ENCODE measurements around the gene NAALADL1. TPM values are rescaled to one million over a fixed set of nuclear protein-coding genes. Genes with fewer than 3 reads are reported as not detected.

NAALADL1 gene
- total RNA-seq, 1 experiment from 2014 or later: not detected

- no peaks in the 10 kb centered on the region for H3K27me3 Mint-ChIP-seq (ENCODE audit: unreplicated experiment)
- intact Hi-C loops (cut with micrococcal nuclease; ENCODE audit: unreplicated experiment): no loop called here
- H3K4me1 Mint-ChIP-seq (ENCODE audit: low read depth, unreplicated experiment): peaks cover 15% of the 10 kb centered on the region
- no peaks in the 10 kb centered on the region for H3K9me3 Mint-ChIP-seq (ENCODE audit: low read depth, unreplicated experiment)
- H3K36me3 Mint-ChIP-seq (ENCODE audit: insufficient read depth, unreplicated experiment): peaks cover 31% of the 10 kb centered on the region
- CTCF ChIA-PET: no interaction called here
- TF ChIP-seq, protein P1, sequence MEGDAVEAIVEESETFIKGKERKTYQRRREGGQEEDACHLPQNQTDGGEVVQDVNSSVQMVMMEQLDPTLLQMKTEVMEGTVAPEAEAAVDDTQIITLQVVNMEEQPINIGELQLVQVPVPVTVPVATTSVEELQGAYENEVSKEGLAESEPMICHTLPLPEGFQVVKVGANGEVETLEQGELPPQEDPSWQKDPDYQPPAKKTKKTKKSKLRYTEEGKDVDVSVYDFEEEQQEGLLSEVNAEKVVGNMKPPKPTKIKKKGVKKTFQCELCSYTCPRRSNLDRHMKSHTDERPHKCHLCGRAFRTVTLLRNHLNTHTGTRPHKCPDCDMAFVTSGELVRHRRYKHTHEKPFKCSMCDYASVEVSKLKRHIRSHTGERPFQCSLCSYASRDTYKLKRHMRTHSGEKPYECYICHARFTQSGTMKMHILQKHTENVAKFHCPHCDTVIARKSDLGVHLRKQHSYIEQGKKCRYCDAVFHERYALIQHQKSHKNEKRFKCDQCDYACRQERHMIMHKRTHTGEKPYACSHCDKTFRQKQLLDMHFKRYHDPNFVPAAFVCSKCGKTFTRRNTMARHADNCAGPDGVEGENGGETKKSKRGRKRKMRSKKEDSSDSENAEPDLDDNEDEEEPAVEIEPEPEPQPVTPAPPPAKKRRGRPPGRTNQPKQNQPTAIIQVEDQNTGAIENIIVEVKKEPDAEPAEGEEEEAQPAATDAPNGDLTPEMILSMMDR (IDR thresholded peaks at IDR 0.05; ENCODE audit: unreplicated experiment): no peak
- BruUV-seq (replicated peaks): no TSS peak
- H3K4me3 Mint-ChIP-seq (ENCODE audit: low read depth, unreplicated experiment): no peak overlapping the region
- no peak for DNase-seq
- H3K27ac Mint-ChIP-seq (ENCODE audit: unreplicated experiment): no peak overlapping the region
These were observed 38.5 kb downstream of the NAALADL1 start for GRCh38 chr11:65019824-65020223.

- CTCF ChIA-PET: no interaction called here
- H3K36me3 Mint-ChIP-seq (ENCODE audit: insufficient read depth, unreplicated experiment): peaks cover 49% of the 10 kb centered on the region
- intact Hi-C loops (cut with micrococcal nuclease; ENCODE audit: unreplicated experiment): no loop called here
- no peak overlapping the region for H3K27ac Mint-ChIP-seq (ENCODE audit: unreplicated experiment)
- no peak for DNase-seq
- no peaks in the 10 kb centered on the region for H3K27me3 Mint-ChIP-seq (ENCODE audit: unreplicated experiment)
- H3K4me3 Mint-ChIP-seq (ENCODE audit: low read depth, unreplicated experiment): no peak overlapping the region
- TF ChIP-seq, protein P1 (IDR thresholded peaks at IDR 0.05; ENCODE audit: unreplicated experiment): no peak
- BruUV-seq (replicated peaks): no TSS peak
- peaks cover 21% of the 10 kb centered on the region for H3K4me1 Mint-ChIP-seq (ENCODE audit: low read depth, unreplicated experiment)
- no peaks in the 10 kb centered on the region for H3K9me3 Mint-ChIP-seq (ENCODE audit: low read depth, unreplicated experiment)
These were observed 40.4 kb downstream of the NAALADL1 start for GRCh38 chr11:65017937-65018336.

DNA sequence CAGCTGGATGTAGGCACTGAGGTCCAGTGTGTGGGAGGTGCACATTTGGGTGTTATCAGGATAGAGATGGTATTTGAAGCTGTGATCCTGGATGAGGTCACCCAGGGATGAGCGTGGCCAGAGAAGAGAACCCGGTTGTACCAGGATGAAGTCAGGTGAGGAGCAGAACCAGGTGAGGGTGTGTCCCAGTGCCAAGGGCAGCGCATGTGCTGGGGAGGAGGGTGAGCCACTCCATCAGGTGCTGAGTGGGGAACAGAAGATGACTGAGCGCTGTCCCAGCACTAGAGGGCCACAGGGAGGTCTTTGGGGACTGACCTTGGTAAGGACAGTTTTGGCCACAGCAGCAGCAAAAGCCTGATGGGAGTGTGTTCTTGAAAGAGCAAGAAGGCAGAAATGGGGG lies 41.6 kb downstream of the NAALADL1 start:
- BruUV-seq (replicated peaks): no TSS peak
- H3K9me3 Mint-ChIP-seq (ENCODE audit: low read depth, unreplicated experiment): no peaks in the 10 kb centered on the region
- TF ChIP-seq, protein P1 (IDR thresholded peaks at IDR 0.05; ENCODE audit: unreplicated experiment): no peak
- H3K27ac Mint-ChIP-seq (ENCODE audit: unreplicated experiment): no peak overlapping the region
- no peaks in the 10 kb centered on the region for H3K27me3 Mint-ChIP-seq (ENCODE audit: unreplicated experiment)
- H3K36me3 Mint-ChIP-seq (ENCODE audit: insufficient read depth, unreplicated experiment): peaks cover 50% of the 10 kb centered on the region
- peaks cover 25% of the 10 kb centered on the region for H3K4me1 Mint-ChIP-seq (ENCODE audit: low read depth, unreplicated experiment)
- CTCF ChIA-PET: no interaction called here
- DNase-seq: no peak
- no peak overlapping the region for H3K4me3 Mint-ChIP-seq (ENCODE audit: low read depth, unreplicated experiment)
- intact Hi-C loops (cut with micrococcal nuclease; ENCODE audit: unreplicated experiment): no loop called here

GRCh38 chr11:65014726-65015227 lies 43.6 kb downstream of the NAALADL1 start:
- intact Hi-C loops (cut with micrococcal nuclease; ENCODE audit: unreplicated experiment): loop anchor here (5.0 kb wide), 1 partner anchor 167 kb away; no protein-coding TSS in a partner anchor
- BruUV-seq (replicated peaks): TSS peak; percentile 51
- peak overlapping the region; percentile 81 for H3K4me3 Mint-ChIP-seq (ENCODE audit: low read depth, unreplicated experiment)

More at GRCh38 chr11:65014726-65015227, 43.6 kb downstream of the NAALADL1 start:
- no peak for DNase-seq
- H3K36me3 Mint-ChIP-seq (ENCODE audit: insufficient read depth, unreplicated experiment): peaks cover 42% of the 10 kb centered on the region
- CTCF ChIA-PET: interaction anchor here (0.6 to 2.4 kb wide), 8 partner anchors 16 to 209 kb away, joined by 4 to 10 read pairs (median 5); partner anchors contain the start of genes ATG2A, BATF2 and CDC42BPG
- peak overlapping the region; percentile 47 for H3K27ac Mint-ChIP-seq (ENCODE audit: unreplicated experiment)
- no peaks in the 10 kb centered on the region for H3K9me3 Mint-ChIP-seq (ENCODE audit: low read depth, unreplicated experiment)
- TF ChIP-seq, protein P1 (IDR thresholded peaks at IDR 0.05; ENCODE audit: unreplicated experiment): no peak
- peaks cover 25% of the 10 kb centered on the region for H3K4me1 Mint-ChIP-seq (ENCODE audit: low read depth, unreplicated experiment)
- H3K27me3 Mint-ChIP-seq (ENCODE audit: unreplicated experiment): no peaks in the 10 kb centered on the region

Measured in Calu3 (cell line).